HCT116 (cell line): ENCODE measurements around the gene SEMG1.

ENCODE experiments used
- ATF3 ChIP-seq: IDR thresholded peaks from 2 replicates; pipeline ENCODE4 v1.6.1; 2012
- CEBPB ChIP-seq: IDR thresholded peaks from 2 replicates; pipeline ENCODE4 v1.6.1; 2012; ENCODE audit warnings: low read depth
- CTCF ChIP-seq, 3 experiments: fragments of 200-600 bp in 1 of 3; sonication (generic) in 1 of 3; IDR thresholded peaks in 2 of 3; conservative IDR thresholded peaks in 1 of 3; 2 replicates each; pipeline ENCODE4 v1.5.1; 2012 to 2017; ENCODE audit warnings: low read depth in 2 of 3, low read length in 2 of 3, antibody characterized with exemption in 1 of 3, borderline replicate concordance in 1 of 3, control low read depth in 1 of 3, mild to moderate bottlenecking in 1 of 3, mixed read lengths in 1 of 3, mixed run types in 1 of 3, moderate library complexity in 1 of 3; ENCODE audit not compliant: insufficient read depth in 1 of 3
- ELF1 ChIP-seq: IDR thresholded peaks from 2 replicates; pipeline ENCODE4 v1.6.1; 2012; ENCODE audit warnings: low read depth, borderline replicate concordance
- EZH2 ChIP-seq: fragments of 200-600 bp; sonication (generic); IDR thresholded peaks from 2 replicates; pipeline ENCODE4 v1.6.1; 2017; ENCODE audit warnings: antibody characterized with exemption, mixed run types
- EZH2phosphoT487 ChIP-seq: fragments of 200-600 bp; IDR thresholded peaks from 2 replicates; pipeline ENCODE4 v1.6.1; 2018; ENCODE audit warnings: antibody characterized with exemption, borderline replicate concordance
- POLR2A ChIP-seq: IDR thresholded peaks from 2 replicates; pipeline ENCODE4 v1.7.0; 2011; ENCODE audit warnings: borderline replicate concordance; ENCODE audit not compliant: insufficient read depth, insufficient read length; ENCODE audit errors: extremely low read depth
- POLR2AphosphoS5 ChIP-seq: IDR thresholded peaks from 2 replicates; pipeline ENCODE4 v1.6.1; 2011; ENCODE audit warnings: mild to moderate bottlenecking, low read depth, low read length, moderate library complexity
- SIN3A ChIP-seq: IDR thresholded peaks from 2 replicates; pipeline ENCODE4 v1.6.1; 2012; ENCODE audit warnings: low read depth
- TCF7L2 ChIP-seq: IDR thresholded peaks from 2 replicates; pipeline ENCODE4 v1.7.0; 2011; ENCODE audit warnings: borderline replicate concordance, inconsistent platforms; ENCODE audit not compliant: insufficient read depth, insufficient read length; ENCODE audit errors: extremely low read depth
- ZNF274 ChIP-seq: fragments of 200-500 bp; sonication (Bioruptor generic); IDR thresholded peaks from 2 replicates; pipeline ENCODE4 v1.6.1; 2014; ENCODE audit warnings: mild to moderate bottlenecking, low read depth, low read length, inconsistent platforms
- TF ChIP-seq, protein P1 (sequence below): IDR thresholded peaks from 2 replicates; pipeline ENCODE4 v1.6.1; 2012
- TF ChIP-seq, protein P2 (sequence below): IDR thresholded peaks from 2 replicates; pipeline ENCODE4 v1.6.1; 2012; ENCODE audit warnings: low read depth

- TF ChIP-seq EZH2phosphoT487 (no peak), POLR2AphosphoS5 (no peak), CTCF (IDR thresholded peaks at IDR 0.05 in 2 of 3, conservative IDR thresholded peaks at IDR 0.05 in 1 of 3; ENCODE audit: borderline replicate concordance in 1 of 3, insufficient read depth in 1 of 3, low read depth in 2 of 3, low read length in 2 of 3) (no peak), POLR2A (no peak), EZH2 (no peak), ELF1 (no peak), ZNF274 (no peak), CEBPB (no peak), TCF7L2 (no peak), ATF3 (no peak), SIN3A (no peak)
- TF ChIP-seq, protein P1, sequence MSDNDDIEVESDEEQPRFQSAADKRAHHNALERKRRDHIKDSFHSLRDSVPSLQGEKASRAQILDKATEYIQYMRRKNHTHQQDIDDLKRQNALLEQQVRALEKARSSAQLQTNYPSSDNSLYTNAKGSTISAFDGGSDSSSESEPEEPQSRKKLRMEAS, result no peak
- TF ChIP-seq, protein P2, sequence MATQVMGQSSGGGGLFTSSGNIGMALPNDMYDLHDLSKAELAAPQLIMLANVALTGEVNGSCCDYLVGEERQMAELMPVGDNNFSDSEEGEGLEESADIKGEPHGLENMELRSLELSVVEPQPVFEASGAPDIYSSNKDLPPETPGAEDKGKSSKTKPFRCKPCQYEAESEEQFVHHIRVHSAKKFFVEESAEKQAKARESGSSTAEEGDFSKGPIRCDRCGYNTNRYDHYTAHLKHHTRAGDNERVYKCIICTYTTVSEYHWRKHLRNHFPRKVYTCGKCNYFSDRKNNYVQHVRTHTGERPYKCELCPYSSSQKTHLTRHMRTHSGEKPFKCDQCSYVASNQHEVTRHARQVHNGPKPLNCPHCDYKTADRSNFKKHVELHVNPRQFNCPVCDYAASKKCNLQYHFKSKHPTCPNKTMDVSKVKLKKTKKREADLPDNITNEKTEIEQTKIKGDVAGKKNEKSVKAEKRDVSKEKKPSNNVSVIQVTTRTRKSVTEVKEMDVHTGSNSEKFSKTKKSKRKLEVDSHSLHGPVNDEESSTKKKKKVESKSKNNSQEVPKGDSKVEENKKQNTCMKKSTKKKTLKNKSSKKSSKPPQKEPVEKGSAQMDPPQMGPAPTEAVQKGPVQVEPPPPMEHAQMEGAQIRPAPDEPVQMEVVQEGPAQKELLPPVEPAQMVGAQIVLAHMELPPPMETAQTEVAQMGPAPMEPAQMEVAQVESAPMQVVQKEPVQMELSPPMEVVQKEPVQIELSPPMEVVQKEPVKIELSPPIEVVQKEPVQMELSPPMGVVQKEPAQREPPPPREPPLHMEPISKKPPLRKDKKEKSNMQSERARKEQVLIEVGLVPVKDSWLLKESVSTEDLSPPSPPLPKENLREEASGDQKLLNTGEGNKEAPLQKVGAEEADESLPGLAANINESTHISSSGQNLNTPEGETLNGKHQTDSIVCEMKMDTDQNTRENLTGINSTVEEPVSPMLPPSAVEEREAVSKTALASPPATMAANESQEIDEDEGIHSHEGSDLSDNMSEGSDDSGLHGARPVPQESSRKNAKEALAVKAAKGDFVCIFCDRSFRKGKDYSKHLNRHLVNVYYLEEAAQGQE, result no peak
These were observed 33.3 kb upstream of the SEMG1 start for GRCh38 chr20:45173522-45173921.
